Kidney epithelial cell (primary cell): ENCODE results near the gene DNAH7. TPM values are rescaled to one million over a fixed set of nuclear protein-coding genes. Genes with fewer than 3 reads are reported as not detected.
"Not testable (repeated sequence)": the region's sequence is repeated elsewhere in the genome, so short reads cannot be mapped to it uniquely, and the experiment has no call there.

ENCODE experiments used
- DNase-seq: peaks from one replicate; pipeline ENCODE4 v3.0.0-alpha.2; 2010; ENCODE audit warnings: low read depth
- H3K27me3 ChIP-seq: 2 replicates; pipeline ENCODE4 v1.6.0; 2011; ENCODE audit warnings: low read length; ENCODE audit not compliant: control insufficient read depth, insufficient read depth
- H3K36me3 ChIP-seq: 2 replicates; pipeline ENCODE4 v1.5.1; 2011; ENCODE audit warnings: low read length; ENCODE audit not compliant: control insufficient read depth, insufficient read depth
- H3K4me3 ChIP-seq: 2 replicates; pipeline ENCODE4 v1.5.1; 2011; ENCODE audit warnings: low read depth, mild to moderate bottlenecking, control low read depth, low read length
- total RNA-seq: library from RNA; depleted of rRNA; stranded (reverse); fragments of >200 nt; gene quantifications from 2 replicates; pipeline ENCODE4 v1.2.3, GENCODE V29; 2015
- TF ChIP-seq, protein P1 (sequence below): IDR thresholded peaks from 2 replicates; pipeline ENCODE4 v1.5.1; 2011; ENCODE audit warnings: mild to moderate bottlenecking, moderate library complexity, low read length, control low read depth, inconsistent platforms; ENCODE audit not compliant: insufficient read depth, poor library complexity, severe bottlenecking

DNAH7 gene
- total RNA-seq, 1 donor from 2014 or later, result 2.1 TPM

DNA sequence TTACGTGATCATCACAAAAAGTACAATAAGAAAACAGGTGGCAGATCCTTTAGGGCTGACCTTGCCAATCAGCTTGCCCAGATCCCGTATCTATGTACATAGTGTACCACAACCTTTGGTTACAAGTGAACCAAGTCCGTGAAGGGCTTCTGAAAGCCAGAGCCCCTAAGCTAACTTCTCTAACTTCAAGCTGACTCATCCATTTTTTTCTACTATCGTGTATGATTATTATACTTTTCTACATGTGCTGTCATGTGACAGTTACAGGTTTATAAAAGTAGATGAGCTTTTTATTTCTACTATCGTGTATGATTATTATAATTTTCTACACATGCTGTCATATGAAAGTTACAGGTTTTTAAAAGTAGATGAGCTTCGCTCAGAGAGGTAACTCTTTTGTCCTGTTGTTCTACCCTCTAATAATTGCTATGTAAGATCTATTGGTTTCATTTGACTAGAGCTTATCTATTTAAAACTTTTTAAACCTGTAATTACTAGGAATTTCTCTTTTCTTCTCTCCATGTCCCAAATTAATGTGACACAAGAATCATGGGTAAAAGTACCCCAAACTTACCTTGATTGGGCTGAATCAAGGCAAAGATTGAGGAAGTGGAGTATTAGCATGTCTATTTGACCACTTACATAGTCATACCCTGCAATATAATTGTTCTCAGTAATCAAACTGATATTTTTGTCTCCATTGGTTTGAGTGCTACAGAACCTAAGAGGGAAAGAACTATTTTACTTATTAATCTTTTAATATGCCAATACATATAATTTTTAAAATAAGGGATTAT lies 29.4 kb upstream of the DNAH7 start:
- no peak for DNase-seq
- no peaks in the 10 kb centered on the region for H3K36me3 ChIP-seq
- TF ChIP-seq, protein P1, sequence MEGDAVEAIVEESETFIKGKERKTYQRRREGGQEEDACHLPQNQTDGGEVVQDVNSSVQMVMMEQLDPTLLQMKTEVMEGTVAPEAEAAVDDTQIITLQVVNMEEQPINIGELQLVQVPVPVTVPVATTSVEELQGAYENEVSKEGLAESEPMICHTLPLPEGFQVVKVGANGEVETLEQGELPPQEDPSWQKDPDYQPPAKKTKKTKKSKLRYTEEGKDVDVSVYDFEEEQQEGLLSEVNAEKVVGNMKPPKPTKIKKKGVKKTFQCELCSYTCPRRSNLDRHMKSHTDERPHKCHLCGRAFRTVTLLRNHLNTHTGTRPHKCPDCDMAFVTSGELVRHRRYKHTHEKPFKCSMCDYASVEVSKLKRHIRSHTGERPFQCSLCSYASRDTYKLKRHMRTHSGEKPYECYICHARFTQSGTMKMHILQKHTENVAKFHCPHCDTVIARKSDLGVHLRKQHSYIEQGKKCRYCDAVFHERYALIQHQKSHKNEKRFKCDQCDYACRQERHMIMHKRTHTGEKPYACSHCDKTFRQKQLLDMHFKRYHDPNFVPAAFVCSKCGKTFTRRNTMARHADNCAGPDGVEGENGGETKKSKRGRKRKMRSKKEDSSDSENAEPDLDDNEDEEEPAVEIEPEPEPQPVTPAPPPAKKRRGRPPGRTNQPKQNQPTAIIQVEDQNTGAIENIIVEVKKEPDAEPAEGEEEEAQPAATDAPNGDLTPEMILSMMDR, result no peak
- no peaks in the 10 kb centered on the region for H3K27me3 ChIP-seq
- H3K4me3 ChIP-seq, result no peak overlapping the region

- Histone ChIP-seq H3K36me3 (no peaks in the 10 kb centered on the region), H3K27me3 (no peaks in the 10 kb centered on the region), H3K4me3 (no peak overlapping the region)
- no peak for DNase-seq
- TF ChIP-seq, protein P1, result no peak
Observed at GRCh38 chr2:196096982-196097745, 28.5 kb upstream of the DNAH7 start.

GRCh38 chr2:196096264-196096663 lies 27.6 kb upstream of the DNAH7 start:
- DNase-seq, result no peak
- Histone ChIP-seq H3K27me3 (no peaks in the 10 kb centered on the region), H3K36me3 (no peaks in the 10 kb centered on the region), H3K4me3 (no peak overlapping the region)
- TF ChIP-seq, protein P1, result no peak

- not testable (repeated sequence) for H3K27me3 ChIP-seq, DNase-seq, H3K36me3 ChIP-seq, H3K4me3 ChIP-seq
Observed at GRCh38 chr2:196089448-196089847, 20.8 kb upstream of the DNAH7 start.

- TF ChIP-seq, protein P1, result no peak
- Histone ChIP-seq H3K36me3 (no peaks in the 10 kb centered on the region), H3K27me3 (no peaks in the 10 kb centered on the region), H3K4me3 (no peak overlapping the region)
- no peak for DNase-seq
Observed at GRCh38 chr2:196088203-196088602, 19.6 kb upstream of the DNAH7 start.

GRCh38 chr2:196086517-196087368 lies 18.1 kb upstream of the DNAH7 start:
- no peaks in the 10 kb centered on the region for H3K27me3 ChIP-seq
- H3K36me3 ChIP-seq, result no peaks in the 10 kb centered on the region
- H3K4me3 ChIP-seq, result no peak overlapping the region
- DNase-seq, result no peak
- TF ChIP-seq, protein P1, result no peak
